HG03066 (cell line): ENCODE measurements around the gene ENOX1.

Source experiments
- ATAC-seq: cut with Tn5 transposase; IDR thresholded peaks from one replicate; pipeline ENCODE4 v1.9.1; 2021; ENCODE audit warnings: low read depth; ENCODE audit not compliant: unreplicated experiment

Gene ENOX1

DNA sequence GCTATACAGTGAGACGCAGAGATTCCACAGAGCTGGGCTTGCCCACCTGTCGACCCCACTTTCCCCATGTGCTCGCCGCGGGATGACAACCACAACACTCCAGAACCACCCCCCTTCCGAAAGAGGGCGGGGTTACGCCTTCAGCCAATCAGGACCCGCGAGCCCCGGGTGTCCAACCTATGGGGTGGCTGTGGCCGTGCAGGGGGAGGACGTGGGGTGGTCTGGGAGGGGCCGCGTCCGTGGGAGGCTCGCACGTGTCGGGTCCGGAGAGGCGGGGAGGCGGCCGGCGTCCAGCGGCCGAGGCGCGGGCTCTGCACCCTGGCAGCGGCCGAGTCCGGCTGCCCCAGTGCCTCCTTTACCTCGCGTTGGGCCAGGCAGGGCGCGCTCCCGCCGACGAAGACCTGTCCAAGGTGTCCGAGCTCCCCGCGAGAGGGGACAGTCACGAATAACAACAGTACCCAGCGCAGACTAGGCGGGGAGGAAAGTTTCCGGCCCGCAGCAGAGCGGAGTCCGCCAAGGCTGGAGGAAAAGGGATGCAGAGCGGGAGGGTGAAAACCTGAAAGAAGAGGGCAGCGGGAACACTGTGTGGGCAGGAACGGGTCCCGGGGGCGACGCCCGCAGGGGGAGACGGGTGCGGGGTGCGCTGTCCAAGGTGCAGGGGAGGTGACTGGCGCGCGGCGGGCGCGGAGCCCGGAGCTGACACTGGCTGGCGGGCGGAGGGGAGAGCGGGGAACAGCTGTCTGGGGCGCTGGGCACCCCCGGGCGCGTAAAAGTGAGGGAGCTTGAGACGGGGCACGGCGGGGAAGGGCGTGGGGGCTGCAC lies 911 bp downstream of the ENOX1 start:
- ATAC-seq, result no peak

DNA sequence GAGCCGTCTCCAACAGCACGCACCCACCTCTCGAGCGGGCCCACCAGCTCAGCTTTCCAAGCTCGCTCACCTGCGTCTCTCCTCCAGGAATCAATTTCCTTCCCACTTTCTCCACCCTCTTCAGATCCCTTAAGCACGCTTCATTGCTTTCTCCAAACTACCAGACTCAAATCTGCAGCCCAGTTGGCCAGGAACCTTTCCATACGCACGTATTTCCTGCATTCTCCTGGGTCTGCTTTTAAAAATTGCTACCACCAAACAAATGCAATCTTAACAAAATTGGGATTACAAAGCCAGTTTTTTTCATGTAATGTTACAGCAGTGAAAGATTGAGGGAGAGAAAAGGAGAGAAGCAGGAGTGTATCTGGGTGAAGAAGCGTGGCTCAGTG lies 1.5 kb downstream of the ENOX1 start:
- ATAC-seq, result no peak

- ATAC-seq, result no peak
These were observed 2.3 kb downstream of the ENOX1 start for GRCh38 chr13:43784496-43784895.

- ATAC-seq, result no peak
These were observed 3.0 kb downstream of the ENOX1 start for GRCh38 chr13:43783820-43784219.

DNA sequence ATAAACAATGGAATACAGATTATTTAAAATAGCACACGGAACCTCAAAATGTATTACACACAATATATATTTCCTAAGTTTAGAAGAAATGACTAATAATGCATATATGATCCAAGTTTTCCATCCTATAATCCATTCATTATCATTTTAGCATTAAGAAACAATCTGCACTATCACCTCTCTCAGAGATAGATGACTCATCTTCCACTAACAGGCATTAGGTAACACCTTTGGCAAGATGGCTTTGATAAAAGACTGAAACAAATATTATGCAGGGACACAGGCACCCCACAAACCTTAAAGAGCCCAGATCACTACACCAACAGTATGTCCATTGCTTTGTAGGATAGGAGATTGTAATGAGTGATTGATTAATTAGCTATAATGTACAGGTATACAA lies 4.1 kb downstream of the ENOX1 start:
- ATAC-seq, result no peak

GRCh38 chr13:43780666-43781065 lies 6.1 kb downstream of the ENOX1 start:
- ATAC-seq, result no peak

- no peak for ATAC-seq
These were observed 10.2 kb downstream of the ENOX1 start for GRCh38 chr13:43776501-43777079.

DNA sequence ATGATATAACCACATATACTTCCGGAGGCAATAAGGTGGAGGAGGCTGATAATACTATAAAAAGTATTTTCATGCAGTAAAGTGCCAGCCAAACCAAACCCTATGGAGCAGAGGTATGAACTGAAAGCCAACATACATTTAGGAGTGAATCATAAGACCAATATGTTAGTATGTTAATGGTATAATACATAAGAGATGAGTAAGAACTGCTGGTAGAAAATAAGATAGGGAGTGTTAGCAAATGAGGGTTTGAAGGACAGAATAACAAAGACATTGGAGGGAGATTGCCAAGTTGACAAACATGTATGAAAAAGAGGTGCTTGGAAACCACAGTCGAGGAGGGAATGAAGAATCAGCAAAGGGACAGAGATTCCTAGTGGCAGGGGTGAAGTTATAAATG lies 10.8 kb downstream of the ENOX1 start:
- ATAC-seq, result no peak

- ATAC-seq, result no peak
These were observed 13.2 kb downstream of the ENOX1 start for GRCh38 chr13:43773602-43774001.

GRCh38 chr13:43770871-43771270 lies 15.9 kb downstream of the ENOX1 start:
- ATAC-seq, result no peak

- ATAC-seq, result no peak
These were observed 17.2 kb downstream of the ENOX1 start for GRCh38 chr13:43769529-43769928.

DNA sequence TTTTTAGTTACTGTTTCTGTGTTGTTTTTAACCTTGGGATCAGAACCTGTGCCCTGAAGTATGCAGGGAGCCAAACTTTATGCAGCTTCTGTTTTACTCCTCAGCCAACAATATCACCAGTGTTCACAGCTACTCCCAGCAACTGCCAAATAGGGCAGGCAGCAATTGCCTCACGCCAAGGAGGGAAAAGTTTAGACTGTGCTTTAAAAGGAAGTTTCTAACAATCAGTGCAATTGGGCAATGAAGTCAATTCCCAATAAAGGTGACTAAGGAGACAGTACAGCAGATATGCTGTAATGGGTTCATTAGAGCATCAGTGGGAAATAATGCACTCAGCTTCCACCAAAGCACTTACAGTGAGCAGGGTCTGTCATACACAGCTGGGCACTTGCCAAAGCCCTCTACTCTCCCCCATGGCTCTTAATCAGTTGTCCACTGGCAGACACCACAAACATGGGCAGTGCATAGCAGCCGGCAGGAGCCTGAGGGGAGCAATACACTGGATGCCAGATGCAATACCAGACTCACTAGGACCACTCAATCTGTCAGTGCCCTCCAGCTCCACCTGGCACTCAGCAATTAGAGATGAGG lies 19.3 kb downstream of the ENOX1 start:
- ATAC-seq, result no peak

GRCh38 chr13:43766725-43767124 lies 20.0 kb downstream of the ENOX1 start:
- no peak for ATAC-seq

DNA sequence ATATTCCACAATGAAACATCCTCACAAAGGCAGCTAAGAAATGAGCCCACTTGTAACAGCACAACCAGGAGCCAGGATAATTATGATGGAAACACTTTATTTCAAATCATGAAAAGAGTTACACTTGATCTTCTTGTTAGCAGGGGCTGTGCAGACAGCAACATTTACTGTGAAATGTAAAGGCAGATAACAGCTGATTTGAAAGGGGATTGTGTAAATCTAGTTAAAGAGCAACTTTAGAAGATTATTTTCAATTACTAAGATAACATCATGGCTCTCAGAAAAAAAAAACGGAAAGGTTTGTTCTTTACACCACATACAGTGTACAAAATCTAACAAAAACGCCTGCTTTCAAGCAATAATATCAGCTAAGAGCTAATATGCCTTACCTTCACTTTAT lies 22.4 kb downstream of the ENOX1 start:
- no peak for ATAC-seq

- ATAC-seq, result no peak
These were observed 23.5 kb downstream of the ENOX1 start for GRCh38 chr13:43763143-43763759.

DNA sequence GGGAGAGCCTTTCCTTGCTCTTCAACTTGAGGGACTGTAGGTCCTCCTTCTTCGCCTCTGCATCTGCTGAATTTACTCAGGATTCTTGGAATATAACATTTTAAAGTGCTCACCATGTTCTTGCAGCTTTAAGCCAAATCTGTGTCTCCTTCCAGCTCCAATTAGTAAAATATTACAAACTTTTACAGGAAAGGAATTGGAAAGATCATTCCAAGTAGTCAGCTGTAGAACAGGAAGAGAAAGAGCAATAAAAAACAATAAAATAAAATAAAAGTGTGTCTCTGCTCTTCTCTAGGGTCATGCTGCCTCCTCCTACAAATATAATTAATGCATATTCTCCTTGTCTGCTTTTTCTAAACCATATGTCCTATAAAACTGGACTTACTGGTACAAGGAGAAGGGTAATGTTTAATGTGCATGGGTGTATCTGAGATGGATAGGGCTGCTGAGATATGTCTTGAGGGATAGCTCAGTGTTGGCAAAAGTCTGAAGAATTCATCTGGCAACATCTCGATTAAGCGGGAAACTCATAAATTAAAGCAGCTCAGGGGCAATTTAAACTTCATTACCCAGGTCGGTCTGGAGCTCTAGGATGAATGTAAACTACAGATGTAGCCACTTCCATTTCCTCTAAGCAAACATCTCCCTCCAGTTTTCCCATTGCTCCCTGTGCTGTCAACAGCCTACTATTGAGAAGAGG lies 25.0 kb downstream of the ENOX1 start:
- no peak for ATAC-seq

- ATAC-seq, result no peak
These were observed 26.5 kb downstream of the ENOX1 start for GRCh38 chr13:43760257-43760656.

DNA sequence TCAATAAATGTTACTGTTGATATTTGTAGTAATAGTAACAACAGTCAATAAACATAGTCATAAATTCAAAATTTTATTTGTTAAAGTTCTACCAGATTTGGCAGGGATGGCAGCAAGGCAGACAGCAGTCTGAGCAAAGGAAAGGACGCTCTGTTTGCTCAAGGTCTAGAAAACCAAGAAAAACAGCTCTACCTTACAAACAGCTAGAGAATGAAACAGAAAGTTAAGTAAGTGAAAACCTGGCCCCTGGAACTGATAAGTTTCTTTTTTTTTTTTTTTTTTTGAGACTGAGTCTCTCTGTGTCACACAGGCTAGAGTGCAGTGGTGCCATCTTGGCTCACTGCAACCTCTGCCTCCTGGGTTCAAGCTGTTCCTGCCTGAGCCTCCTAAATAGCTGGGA lies 27.9 kb downstream of the ENOX1 start:
- ATAC-seq, result no peak

- no peak for ATAC-seq
These were observed 29.5 kb downstream of the ENOX1 start for GRCh38 chr13:43757266-43757665.

DNA sequence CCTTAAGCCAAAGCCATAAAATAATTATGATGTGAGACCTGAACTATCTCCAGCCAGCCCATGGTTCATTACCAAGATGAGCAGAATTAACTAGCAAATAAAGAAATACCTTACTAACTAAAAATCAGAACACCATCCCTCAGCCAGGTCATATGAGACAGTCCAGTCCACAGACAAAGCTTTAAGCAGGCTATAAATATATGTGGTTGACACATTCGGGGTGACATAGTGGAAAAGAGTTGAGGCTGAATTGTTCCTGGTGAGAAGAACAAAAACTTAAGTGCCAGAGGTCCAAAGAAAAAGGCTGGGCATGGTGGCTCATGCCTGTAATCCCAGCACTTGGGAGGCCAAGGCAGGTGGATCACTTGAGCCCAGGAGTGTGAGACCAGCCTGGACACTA lies 30.9 kb downstream of the ENOX1 start:
- ATAC-seq, result no peak

DNA sequence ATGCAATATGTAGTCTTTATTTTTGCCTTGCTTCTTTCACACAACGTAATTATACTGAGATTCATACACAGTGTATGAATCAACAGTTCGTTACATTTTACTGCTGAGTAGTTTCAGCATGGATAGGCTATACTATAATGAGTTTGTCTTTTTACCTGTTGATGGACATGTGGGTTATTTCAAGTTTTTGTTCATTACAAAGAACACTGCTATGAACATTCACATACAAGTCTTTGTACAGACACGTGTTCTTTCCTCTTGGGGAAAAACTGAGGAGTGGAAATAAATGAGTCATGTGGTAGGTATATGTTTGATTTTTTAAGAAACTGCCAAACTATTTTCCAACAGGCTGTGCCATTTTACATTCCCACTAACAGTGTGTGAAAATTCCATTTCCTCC lies 35.1 kb downstream of the ENOX1 start:
- ATAC-seq, result no peak
